Vagina (tissue), 2 donors: ENCODE data around the gene MCCC1.

Source experiments
- POLR2AphosphoS5 ChIP-seq, 2 donors: sonication (generic); formaldehyde crosslinking; IDR thresholded peaks; one replicate each; pipeline ENCODE4 v1.9.0; 2017; ENCODE audit warnings: antibody characterized with exemption in 2 of 2, mild to moderate bottlenecking in 2 of 2, low read depth in 1 of 2; ENCODE audit not compliant: insufficient read depth in 1 of 2
- TF ChIP-seq, protein P1 (sequence below), 3 experiments: fragments of 450-650 bp in 2 of 3; fragments of 200-600 bp in 1 of 3; sonication (generic) in 1 of 3; IDR thresholded peaks; one replicate each; pipeline ENCODE4 v1.5.1; 2017 to 2019; ENCODE audit warnings: antibody characterized with exemption in 3 of 3, mild to moderate bottlenecking in 2 of 3, moderate library complexity in 2 of 3

GRCh38 chr3:183106635-183107034 is 7.3 kb upstream of the MCCC1 start:
- TF ChIP-seq, protein P1, sequence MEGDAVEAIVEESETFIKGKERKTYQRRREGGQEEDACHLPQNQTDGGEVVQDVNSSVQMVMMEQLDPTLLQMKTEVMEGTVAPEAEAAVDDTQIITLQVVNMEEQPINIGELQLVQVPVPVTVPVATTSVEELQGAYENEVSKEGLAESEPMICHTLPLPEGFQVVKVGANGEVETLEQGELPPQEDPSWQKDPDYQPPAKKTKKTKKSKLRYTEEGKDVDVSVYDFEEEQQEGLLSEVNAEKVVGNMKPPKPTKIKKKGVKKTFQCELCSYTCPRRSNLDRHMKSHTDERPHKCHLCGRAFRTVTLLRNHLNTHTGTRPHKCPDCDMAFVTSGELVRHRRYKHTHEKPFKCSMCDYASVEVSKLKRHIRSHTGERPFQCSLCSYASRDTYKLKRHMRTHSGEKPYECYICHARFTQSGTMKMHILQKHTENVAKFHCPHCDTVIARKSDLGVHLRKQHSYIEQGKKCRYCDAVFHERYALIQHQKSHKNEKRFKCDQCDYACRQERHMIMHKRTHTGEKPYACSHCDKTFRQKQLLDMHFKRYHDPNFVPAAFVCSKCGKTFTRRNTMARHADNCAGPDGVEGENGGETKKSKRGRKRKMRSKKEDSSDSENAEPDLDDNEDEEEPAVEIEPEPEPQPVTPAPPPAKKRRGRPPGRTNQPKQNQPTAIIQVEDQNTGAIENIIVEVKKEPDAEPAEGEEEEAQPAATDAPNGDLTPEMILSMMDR (IDR thresholded peaks at IDR 0.05), result no peak
- TF ChIP-seq POLR2AphosphoS5 (IDR thresholded peaks at IDR 0.05; ENCODE audit: insufficient read depth in 1 of 2, low read depth in 1 of 2), result no peak
